Glutamatergic neuron (in vitro differentiated cells): Measurements from ENCODE around the gene DCDC2C. TPM values are rescaled to one million over a fixed set of nuclear protein-coding genes. Genes with fewer than 3 reads are reported as not detected.

ENCODE experiments used
- DNase-seq: peaks from one replicate; pipeline ENCODE4 v3.0.0; 2022
- H3K27ac Mint-ChIP-seq: one replicate; pipeline ENCODE4 v1.8.0; 2020; ENCODE audit warnings: mild to moderate bottlenecking, mixed read lengths, inconsistent platforms; ENCODE audit not compliant: unreplicated experiment
- H3K27me3 Mint-ChIP-seq: one replicate; pipeline ENCODE4 v1.8.0; 2020; ENCODE audit warnings: mild to moderate bottlenecking, moderate library complexity, mixed read lengths, inconsistent platforms; ENCODE audit not compliant: unreplicated experiment
- H3K36me3 Mint-ChIP-seq: one replicate; pipeline ENCODE4 v1.8.0; 2020; ENCODE audit warnings: mild to moderate bottlenecking, mixed read lengths, inconsistent platforms; ENCODE audit not compliant: unreplicated experiment
- H3K4me1 Mint-ChIP-seq: one replicate; pipeline ENCODE4 v1.8.0; 2020; ENCODE audit warnings: mild to moderate bottlenecking, low read depth, mixed read lengths, inconsistent platforms; ENCODE audit not compliant: unreplicated experiment
- H3K4me3 Mint-ChIP-seq: one replicate; pipeline ENCODE4 v1.8.0; 2020; ENCODE audit warnings: mild to moderate bottlenecking, mixed read lengths, inconsistent platforms; ENCODE audit not compliant: unreplicated experiment
- H3K9me3 Mint-ChIP-seq: one replicate; pipeline ENCODE4 v1.8.0; 2020; ENCODE audit warnings: mild to moderate bottlenecking, moderate library complexity, mixed read lengths, inconsistent platforms; ENCODE audit not compliant: unreplicated experiment
- CTCF ChIP-seq: fragments of 200-600 bp; sonication (generic); IDR thresholded peaks from one replicate; pipeline ENCODE4 v1.5.0; 2021; ENCODE audit not compliant: partially characterized antibody, unreplicated experiment
- total RNA-seq: library from RNA; stranded (reverse); fragmentation: NEBNext Ultra II Directional; extraction: Animal tissue kit (Norgen Biotek cat#: 25700); gene quantifications from one replicate; pipeline ENCODE4 v1.2.1, GENCODE V29; 2021; ENCODE audit not compliant: unreplicated experiment

DCDC2C gene
- total RNA-seq, 1 donor from 2014 or later = not detected

GRCh38 chr2:3895021-3895420 is 191.6 kb downstream of the DCDC2C start:
- Mint-ChIP-seq H3K27ac (no peak overlapping the region), H3K4me3 (no peak overlapping the region), H3K9me3 (peaks cover 4% of the 10 kb centered on the region), H3K27me3 (no peaks in the 10 kb centered on the region), H3K4me1 (no peaks in the 10 kb centered on the region), H3K36me3 (no peaks in the 10 kb centered on the region)
- no peak for TF ChIP-seq CTCF
- no peak for DNase-seq

Other genes starting within 250 kb of the DCDC2C start
- gene ADI1, start 184.0 kb upstream of the DCDC2C start, total RNA-seq = 16.0 TPM
- 34.6 TPM for gene RNASEH1, start 145.2 kb upstream of the DCDC2C start, total RNA-seq
- gene RPS7, start 128.3 kb upstream of the DCDC2C start, total RNA-seq = 729 TPM
- not detected for gene COLEC11, start 108.5 kb upstream of the DCDC2C start, total RNA-seq
- not detected for gene ALLC, start 45.4 kb upstream of the DCDC2C start, total RNA-seq